Keratinocyte (primary cell): ENCODE data around the gene PRR13.

Experiments used
- CTCF ChIP-seq, 3 experiments: IDR thresholded peaks in 1 of 3; conservative IDR thresholded peaks in 1 of 3; optimal IDR thresholded peaks in 1 of 3; 2 replicates in 2 of 3; 3 replicates in 1 of 3; pipeline versions ENCODE3 to v1.5.1; 2011; ENCODE audit warnings: low read length in 3 of 3, mild to moderate bottlenecking in 3 of 3, moderate library complexity in 2 of 3, control low read depth in 1 of 3, inconsistent platforms in 1 of 3; ENCODE audit not compliant: insufficient read depth in 2 of 3; ENCODE audit errors: extremely low read depth in 1 of 3
- EZH2 ChIP-seq: IDR thresholded peaks from one replicate; pipeline ENCODE4 v1.6.1; 2012; ENCODE audit warnings: inconsistent platforms, mild to moderate bottlenecking, low read length, moderate library complexity

DNA sequence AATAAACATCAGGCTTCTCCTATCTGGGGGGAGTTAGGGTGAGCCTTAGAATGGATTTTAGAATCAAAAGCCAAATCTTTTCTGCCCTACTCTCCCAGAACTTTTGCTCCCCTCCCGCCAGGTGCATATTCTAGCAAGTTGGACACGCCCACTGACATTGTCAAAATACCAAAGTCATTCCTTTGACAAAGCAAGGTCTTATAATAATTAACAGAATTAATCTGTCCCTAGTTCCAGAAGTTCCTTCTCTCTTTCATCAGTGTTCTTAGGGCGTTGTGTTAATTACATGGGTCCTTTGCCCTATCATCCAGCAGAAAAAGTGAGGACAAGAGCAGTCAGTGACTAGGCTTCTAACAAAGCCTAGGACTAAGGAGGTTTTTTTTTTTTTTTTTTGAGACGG, 2.4 kb downstream of the PRR13 start:
- no peak for TF ChIP-seq CTCF (optimal IDR thresholded peaks at IDR 0.05 in 1 of 3, IDR thresholded peaks at IDR 0.05 in 1 of 3, conservative IDR thresholded peaks at IDR 0.05 in 1 of 3; ENCODE audit: extremely low read depth in 1 of 3, insufficient read depth in 2 of 3, low read length in 3 of 3)
- no peak for TF ChIP-seq EZH2
